Retinal pigment epithelial cell (primary cell): ENCODE data around the gene MAP4K1.
"Not testable (repeated sequence)": the region's sequence is repeated elsewhere in the genome, so short reads cannot be mapped to it uniquely, and the experiment has no call there.

Experiments
- DNase-seq: peaks from one replicate; pipeline ENCODE4 v3.0.0-alpha.2; 2010; ENCODE audit warnings: low read depth
- H3K4me3 ChIP-seq: 2 replicates; pipeline ENCODE4 v1.5.1; 2011; ENCODE audit warnings: mild to moderate bottlenecking, low read length, control low read depth, moderate library complexity
- CTCF ChIP-seq: conservative IDR thresholded peaks from 2 replicates; pipeline ENCODE4 v1.5.1; 2011; ENCODE audit warnings: low read depth, low read length, control low read depth, inconsistent platforms

MAP4K1 gene

DNA sequence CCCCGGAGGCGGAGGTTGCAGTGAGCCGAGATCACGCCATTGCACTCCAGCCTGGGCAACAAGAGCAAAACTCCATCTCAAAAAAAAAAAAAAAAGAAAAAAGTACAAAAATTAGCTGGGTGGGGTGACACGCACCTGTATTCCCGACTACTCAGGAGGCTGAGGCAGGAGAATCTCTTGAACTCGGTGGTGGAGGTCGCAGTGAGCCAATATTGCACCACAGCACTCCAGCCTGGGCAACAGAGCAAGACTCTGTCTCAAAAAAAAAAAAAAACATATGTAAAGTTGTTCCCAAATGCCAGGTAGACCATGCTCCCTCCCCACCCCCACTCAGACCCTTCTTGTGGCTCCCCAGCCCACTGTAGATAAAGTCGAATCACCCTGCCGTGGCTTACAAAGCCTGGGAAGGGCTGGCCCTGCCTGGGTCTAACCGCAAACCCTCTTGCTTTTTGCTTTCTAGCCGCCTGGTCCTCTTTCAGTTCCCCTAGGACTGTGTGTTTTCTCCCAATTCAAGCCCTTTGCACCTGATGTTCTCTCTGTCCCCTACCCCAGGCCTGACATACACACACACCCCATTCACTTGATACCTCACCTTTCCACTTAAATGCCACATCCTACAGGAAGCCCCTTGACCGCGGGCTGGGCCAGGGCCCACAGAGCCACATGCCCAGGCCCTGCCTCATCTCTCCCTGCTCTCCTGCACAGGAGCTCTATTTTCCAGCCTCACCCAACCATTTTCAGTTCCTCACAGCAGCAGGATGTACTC is 34.4 kb downstream of the MAP4K1 start:
- DNase-seq = no peak
- TF ChIP-seq CTCF = no peak
- H3K4me3 ChIP-seq = no peak overlapping the region

- DNase-seq = no peak
- no peak overlapping the region for H3K4me3 ChIP-seq
- TF ChIP-seq CTCF = no peak
Measured at GRCh38 chr19:38580080-38580479, 37.7 kb downstream of the MAP4K1 start.

DNA sequence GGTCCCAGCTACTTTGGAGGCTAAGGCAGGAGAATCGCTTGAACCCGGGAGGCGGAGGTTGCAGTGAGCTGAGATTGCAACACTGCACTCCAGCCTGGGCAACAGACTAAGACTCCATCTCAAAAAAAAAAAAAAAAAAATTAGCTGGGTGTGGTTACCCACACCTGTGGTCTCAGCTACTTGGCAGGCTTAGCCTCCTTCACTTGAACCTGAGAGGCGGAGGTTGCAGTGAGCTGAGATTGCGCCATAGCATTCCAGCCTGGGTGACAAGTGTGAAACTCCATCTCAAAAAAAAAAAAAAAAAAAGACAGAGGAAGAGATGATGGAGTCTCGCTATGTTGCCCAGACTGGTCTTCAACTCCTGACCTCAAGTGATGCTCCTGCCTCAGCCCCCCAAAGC is 38.4 kb downstream of the MAP4K1 start:
- not testable (repeated sequence) for DNase-seq, H3K4me3 ChIP-seq

- H3K4me3 ChIP-seq = no peak overlapping the region
- no peak for TF ChIP-seq CTCF
- DNase-seq = no peak
Measured at GRCh38 chr19:38577826-38578225, 39.9 kb downstream of the MAP4K1 start.

GRCh38 chr19:38571682-38572081 is 46.1 kb downstream of the MAP4K1 start:
- DNase-seq = no peak
- H3K4me3 ChIP-seq = no peak overlapping the region
- no peak for TF ChIP-seq CTCF

DNA sequence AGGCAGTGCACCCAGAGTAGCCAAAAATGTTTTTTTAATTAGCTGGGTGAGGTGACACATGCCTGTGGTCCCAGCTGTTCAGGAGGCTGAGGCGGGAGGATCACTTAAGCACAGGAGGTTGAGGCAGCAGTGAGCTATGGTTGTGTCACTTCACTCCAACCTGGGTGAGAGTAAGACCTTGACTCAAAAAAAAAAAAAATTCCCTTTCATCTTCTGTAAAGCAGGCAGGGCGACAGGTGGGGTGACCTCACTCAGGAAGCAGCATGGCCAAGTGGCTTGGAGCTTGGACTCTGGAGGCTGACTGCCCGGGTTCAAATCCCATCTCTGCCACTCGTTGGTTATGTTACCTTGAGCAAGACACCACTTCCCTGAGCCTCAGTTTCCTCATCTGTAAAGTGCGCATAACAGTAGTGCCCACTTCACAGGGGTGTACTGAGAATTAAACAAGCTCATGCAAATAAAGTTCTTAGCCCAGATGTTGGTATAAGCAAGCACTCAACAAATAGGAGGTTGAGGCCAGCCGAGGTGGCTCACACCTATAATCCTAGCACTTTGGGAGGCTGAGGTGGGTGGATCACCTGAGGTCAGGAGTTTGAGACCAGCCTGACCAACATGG is 48.3 kb downstream of the MAP4K1 start:
- DNase-seq = no peak
- no peak for TF ChIP-seq CTCF
- no peak overlapping the region for H3K4me3 ChIP-seq

DNA sequence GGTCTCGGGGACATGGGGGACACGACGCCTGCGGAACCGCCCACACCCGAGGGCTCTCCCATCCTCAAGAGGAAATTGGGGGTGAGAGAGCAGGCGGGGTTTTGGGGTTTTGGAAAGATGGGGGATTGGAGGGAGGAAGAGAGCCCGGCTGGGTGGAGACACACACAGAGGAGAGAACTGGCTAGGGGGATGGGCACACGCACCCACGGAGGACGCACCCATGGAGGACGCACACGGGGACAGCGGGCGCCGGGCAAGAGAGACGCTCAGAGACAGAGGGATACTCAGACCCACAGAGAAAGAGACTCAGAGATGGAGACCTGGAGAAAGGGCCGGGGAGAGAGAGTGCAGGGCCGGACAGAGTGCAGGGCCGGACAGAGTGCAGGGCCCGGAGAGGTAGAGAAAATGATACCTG is 52.1 kb downstream of the MAP4K1 start:
- DNase-seq = no peak
- no peak overlapping the region for H3K4me3 ChIP-seq
- TF ChIP-seq CTCF = no peak
